IMR-90 (cell line): ENCODE results near the gene COL4A2. TPM values are rescaled to one million over a fixed set of nuclear protein-coding genes. Genes with fewer than 3 reads are reported as not detected.
A peak's percentile ranks its signal among the peaks of the same experiment; 100 is the strongest.

Source experiments
- ATAC-seq: fragments of 200-7000 bp; cut with Tn5 transposase; 2 replicates; pipeline ENCODE4 v1.9.1; 2020; ENCODE audit warnings: low read depth, mild to moderate bottlenecking, moderate library complexity
- BruUV-seq: library from RNA; stranded (reverse); fragments of 400-500 nt; replicated peaks from 2 replicates; lab custom pipeline; 2021; lab: Mats Ljungman, UMichigan
- CTCF ChIA-PET: fragments of 300-600 bp; formaldehyde crosslinking; extraction: SDS; loops from one replicate; lab custom pipeline; 2021; ENCODE audit warnings: antibody characterized with exemption; lab: Yijun Ruan, JAX
- POLR2A ChIA-PET: fragments of 300-600 bp; sonication (Branson Sonifier 250); formaldehyde crosslinking; loops from one replicate; lab custom pipeline; 2022; ENCODE audit warnings: antibody characterized with exemption; ENCODE audit not compliant: unreplicated experiment; lab: Charles Lee
- DNase-seq: peaks from one replicate; pipeline ENCODE4 v3.0.0; 2013
- H2AFZ ChIP-seq: replicated peaks from 2 replicates; pipeline ENCODE3; 2013; ENCODE audit warnings: low read length, mild to moderate bottlenecking; ENCODE audit not compliant: poor library complexity
- H2AK5ac ChIP-seq: 2 replicates; pipeline ENCODE4 v1.6.1; 2013; ENCODE audit warnings: low read depth, low read length, inconsistent platforms
- H2AK9ac ChIP-seq: replicated peaks from 2 replicates; pipeline ENCODE3; 2013; ENCODE audit warnings: mild to moderate bottlenecking, low read depth, low read length, moderate library complexity; ENCODE audit not compliant: poor library complexity
- H2BK120ac ChIP-seq: 2 replicates; pipeline ENCODE4 v1.6.1; 2013; ENCODE audit warnings: low read depth, low read length, inconsistent platforms
- H2BK15ac ChIP-seq: 3 replicates; pipeline ENCODE4 v1.6.1; 2013; ENCODE audit warnings: low read depth, low read length, inconsistent platforms
- H2BK20ac ChIP-seq: 2 replicates; pipeline ENCODE4 v1.6.1; 2013; ENCODE audit warnings: low read depth, mild to moderate bottlenecking, inconsistent platforms, low read length, moderate library complexity
- H2BK5ac ChIP-seq: 2 replicates; pipeline ENCODE4 v1.6.1; 2013; ENCODE audit warnings: mild to moderate bottlenecking, low read depth, low read length, inconsistent platforms; ENCODE audit not compliant: poor library complexity, severe bottlenecking
- H3K14ac ChIP-seq: replicated peaks from 2 replicates; pipeline ENCODE4 v1.6.1; 2013; ENCODE audit warnings: low read depth, low read length, inconsistent platforms
- H3K18ac ChIP-seq: 2 replicates; pipeline ENCODE4 v1.6.1; 2013; ENCODE audit warnings: low read depth, low read length, control low read depth
- H3K23ac ChIP-seq: 2 replicates; pipeline ENCODE4 v1.6.1; 2013; ENCODE audit warnings: low read depth, low read length, inconsistent platforms
- H3K27ac ChIP-seq: 2 replicates; pipeline ENCODE4 v1.5.1; 2013; ENCODE audit warnings: mild to moderate bottlenecking, control low read depth, low read length; ENCODE audit not compliant: insufficient read depth
- H3K27me3 ChIP-seq: 2 replicates; pipeline ENCODE4 v1.6.1; 2013; ENCODE audit warnings: low read length; ENCODE audit not compliant: control insufficient read depth, insufficient read depth
- H3K36me3 ChIP-seq: 2 replicates; pipeline ENCODE4 v1.6.1; 2013; ENCODE audit warnings: low read length, mixed read lengths; ENCODE audit not compliant: control insufficient read depth, insufficient read depth
- H3K4ac ChIP-seq: 2 replicates; pipeline ENCODE4 v1.6.1; 2013; ENCODE audit warnings: low read depth, low read length, inconsistent platforms
- H3K4me1 ChIP-seq: 2 replicates; pipeline ENCODE4 v1.6.1; 2013; ENCODE audit warnings: low read length, mixed read lengths; ENCODE audit not compliant: control insufficient read depth, insufficient read depth
- H3K4me2 ChIP-seq: 2 replicates; pipeline ENCODE4 v1.6.1; 2013; ENCODE audit warnings: low read depth, mild to moderate bottlenecking, control low read depth, low read length, moderate library complexity
- H3K4me3 ChIP-seq: 2 replicates; pipeline ENCODE4 v1.5.1; 2013; ENCODE audit warnings: low read depth, mild to moderate bottlenecking, control low read depth, low read length, moderate library complexity; ENCODE audit not compliant: insufficient read depth
- H3K56ac ChIP-seq: 2 replicates; pipeline ENCODE4 v1.6.1; 2013; ENCODE audit warnings: low read length, inconsistent platforms; ENCODE audit not compliant: insufficient read depth; ENCODE audit errors: extremely low read depth
- H3K79me1 ChIP-seq, 2 experiments: 2 replicates each; pipeline ENCODE4 v1.6.1; 2013; ENCODE audit warnings: low read length in 2 of 2, inconsistent platforms in 1 of 2, low read depth in 1 of 2
- H3K9ac ChIP-seq: 2 replicates; pipeline ENCODE4 v1.6.1; 2013; ENCODE audit warnings: low read depth, low read length, control low read depth
- H3K9me1 ChIP-seq: 2 replicates; pipeline ENCODE4 v1.6.1; 2013; ENCODE audit warnings: low read length, inconsistent platforms; ENCODE audit not compliant: insufficient read depth
- H3K9me3 ChIP-seq: 2 replicates; pipeline ENCODE4 v1.6.1; 2013; ENCODE audit warnings: low read length; ENCODE audit not compliant: control insufficient read depth, insufficient read depth
- H4K20me1 ChIP-seq: 2 replicates; pipeline ENCODE4 v1.6.1; 2013; ENCODE audit warnings: low read length, inconsistent platforms; ENCODE audit not compliant: insufficient read depth
- H4K5ac ChIP-seq: 2 replicates; pipeline ENCODE4 v1.6.1; 2013; ENCODE audit warnings: mild to moderate bottlenecking, low read depth, low read length, control low read depth
- H4K8ac ChIP-seq, 2 experiments: 2 replicates each; pipeline ENCODE4 v1.6.1; 2013; ENCODE audit warnings: low read depth in 2 of 2, low read length in 2 of 2, control low read depth in 1 of 2, inconsistent platforms in 1 of 2
- H4K91ac ChIP-seq: 2 replicates; pipeline ENCODE4 v1.6.1; 2013; ENCODE audit warnings: low read depth, low read length, inconsistent platforms; ENCODE audit not compliant: insufficient read depth
- CHD1 ChIP-seq: IDR thresholded peaks from 2 replicates; pipeline ENCODE4 v1.6.1; 2012; ENCODE audit warnings: low read depth, low read length, improper control_type of control experiment
- CTCF ChIP-seq: conservative IDR thresholded peaks from 2 replicates; pipeline ENCODE4 v1.5.1; 2012; ENCODE audit warnings: mild to moderate bottlenecking, low read depth, low read length, improper control_type of control experiment
- ELK1 ChIP-seq: fragments of 150-350 bp; IDR thresholded peaks from 2 replicates; pipeline ENCODE4 v1.6.1; 2016; ENCODE audit warnings: low read depth, mild to moderate bottlenecking, low read length, moderate library complexity, borderline replicate concordance
- FOS ChIP-seq: fragments of 150-350 bp; IDR thresholded peaks from 2 replicates; pipeline ENCODE4 v1.6.1; 2016; ENCODE audit warnings: low read depth, low read length
- MAZ ChIP-seq: IDR thresholded peaks from 2 replicates; pipeline ENCODE4 v1.6.1; 2012; ENCODE audit warnings: low read depth, mild to moderate bottlenecking, low read length, improper control_type of control experiment, moderate library complexity, borderline replicate concordance
- MXI1 ChIP-seq: IDR thresholded peaks from 2 replicates; pipeline ENCODE4 v1.6.1; 2012; ENCODE audit warnings: low read depth, mild to moderate bottlenecking, low read length, moderate library complexity, borderline replicate concordance
- NFE2L2 ChIP-seq: fragments of 150-350 bp; IDR thresholded peaks from 2 replicates; pipeline ENCODE4 v1.6.1; 2016; ENCODE audit warnings: low read depth, mild to moderate bottlenecking, low read length
- RAD21 ChIP-seq: IDR thresholded peaks from 2 replicates; pipeline ENCODE4 v1.6.1; 2012; ENCODE audit warnings: low read length, improper control_type of control experiment
- WGBS, 2 experiments: methylation state at CpG; one replicate each; pipeline versions ENCODE4 v1.1.5 to v1.1.7; 2013; ENCODE audit warnings: missing lambda C conversion rate in 2 of 2; ENCODE audit not compliant: insufficient read length in 1 of 2; ENCODE audit errors: extremely low coverage in 2 of 2; 5-methylcytosine and 5-hydroxymethylcytosine counted together
- dilution Hi-C: fragments of 300-500 bp; cut with HindIII; formaldehyde crosslinking; loops from one replicate; pipeline ENCODE4 v1.14.3; 2018; ENCODE audit warnings: low sequenced_read_pairs; ENCODE audit not compliant: unreplicated experiment
- in situ Hi-C: fragments of 300-500 bp; cut with MboI; formaldehyde crosslinking; loops from 3 replicates; pipeline ENCODE4 v1.14.3; 2019; ENCODE audit warnings: low sequenced_read_pairs, inconsistent platforms, mixed read lengths
- intact Hi-C: fragments of 100-400 bp; cut with micrococcal nuclease; formaldehyde crosslinking; loops from 2 replicates; pipeline ENCODE4 v1.10.0; 2022
- polyA plus RNA-seq, 3 experiments: library from polyadenylated mRNA; depleted of rRNA; stranded (reverse); fragments of >200 nt; gene quantifications; 2 replicates each; pipeline ENCODE4 v1.2.3, GENCODE V29; 2012; ENCODE audit warnings: low replicate concordance in 1 of 3
- total RNA-seq: library from RNA; depleted of rRNA; stranded (reverse); fragments of >200 nt; gene quantifications from 2 replicates; pipeline ENCODE4 v1.2.3, GENCODE V29; 2012

COL4A2 gene
- total and polyA plus RNA-seq, 2 of the 4 experiments (the other 2 are of a cell fraction) = 90.7 to 457 TPM

- DNase-seq (peak; percentile 86), ATAC-seq (peak; percentile 7)
- peak overlapping the region; percentile 2; the same call in 1 of the 2 replicates for H3K4me2 ChIP-seq
- peaks cover 52% of the 10 kb centered on the region for H3K9me1 ChIP-seq
- peak overlapping the region; percentile 88 for H2BK5ac ChIP-seq
- H4K20me1 ChIP-seq = peaks cover 76% of the 10 kb centered on the region
- intact Hi-C loops (no loop called here), dilution Hi-C loops (no loop called here), in situ Hi-C loops (no loop called here)
- H2BK120ac ChIP-seq = peak overlapping the region; percentile 62
- ChIA-PET CTCF (no interaction called here), POLR2A (interaction anchor here (0.6 kb wide), 1 partner anchor 10 kb away, joined by 4 read pairs; no protein-coding TSS in a partner anchor)
- BruUV-seq = no TSS peak
- peak overlapping the region; percentile 89 for H3K4ac ChIP-seq
- peaks cover 29% of the 10 kb centered on the region for H3K4me1 ChIP-seq
- H3K23ac ChIP-seq = peak overlapping the region; percentile 29; the same call in 1 of the 2 replicates
- H3K14ac ChIP-seq = peak overlapping the region; percentile 64
- peaks cover 32% of the 10 kb centered on the region for H3K36me3 ChIP-seq
- no peak overlapping the region for H4K5ac ChIP-seq
- H2BK20ac ChIP-seq = peak overlapping the region; percentile 63; the same call in 1 of the 2 replicates
- H3K4me3 ChIP-seq = no peak overlapping the region
- H2AK5ac ChIP-seq = peak overlapping the region; percentile 87
- peak overlapping the region in 1 of 2 experiments; percentile 74; a peak in 3 of 4 replicates for H4K8ac ChIP-seq
- WGBS, 2 experiments = 71% methylated on average over 7 of the region's 19 CpGs; no CpG with 5 or more reads in 1 of the 2 experiments
- no peak overlapping the region for H3K9ac ChIP-seq
- H3K9me3 ChIP-seq = no peaks in the 10 kb centered on the region
- H2AK9ac ChIP-seq = peak overlapping the region; percentile 70
- TF ChIP-seq ELK1 (no peak), MAZ (peak; percentile 10; the same call in 1 of the 2 replicates), CTCF (no peak), NFE2L2 (no peak), RAD21 (0 out of 2 replicates have a peak, but pooled peaks have one; percentile 11), FOS (peak; percentile 61), MXI1 (no peak), CHD1 (no peak)
- H3K56ac ChIP-seq = no peak overlapping the region; the same call in 1 of the 2 replicates
- H4K91ac ChIP-seq = peak overlapping the region; percentile 67
- H2AFZ ChIP-seq = no peak overlapping the region
- 0 out of 2 replicates have a peak overlapping the region, but pooled peaks have one; percentile 2 for H3K18ac ChIP-seq
- peaks cover 28 to 87% of the 10 kb centered on the region in 2 experiments for H3K79me1 ChIP-seq
- H3K27me3 ChIP-seq = no peaks in the 10 kb centered on the region
- peak overlapping the region; percentile 6; the same call in 1 of the 3 replicates for H2BK15ac ChIP-seq
- peak overlapping the region; percentile 64 for H3K27ac ChIP-seq
Measured at GRCh38 chr13:110319774-110320509, 12.9 kb downstream of the COL4A2 start.
